Neuronal stem cell (in vitro differentiated cells): Measurements from ENCODE around the gene SLF2. TPM values are rescaled to one million over a fixed set of nuclear protein-coding genes. Genes with fewer than 3 reads are reported as not detected.

Experiments
- DNase-seq: peaks from one replicate; pipeline ENCODE4 v3.0.0-alpha.2; 2013; ENCODE audit warnings: low spot score
- H2AFZ ChIP-seq: one replicate; pipeline ENCODE4 v1.6.1; 2013; ENCODE audit warnings: mild to moderate bottlenecking, low read length, inconsistent platforms
- H2AK5ac ChIP-seq: 2 replicates; pipeline ENCODE4 v1.6.1; 2013; ENCODE audit warnings: low read depth, mild to moderate bottlenecking, inconsistent platforms, low read length, moderate library complexity, mixed read lengths
- H2BK120ac ChIP-seq: 2 replicates; pipeline ENCODE4 v1.6.1; 2013; ENCODE audit warnings: low read depth, mild to moderate bottlenecking, inconsistent platforms, low read length, moderate library complexity, mixed read lengths
- H2BK12ac ChIP-seq: one replicate; pipeline ENCODE4 v1.6.1; 2013; ENCODE audit warnings: low read length, inconsistent platforms
- H2BK15ac ChIP-seq: 2 replicates; pipeline ENCODE4 v1.6.1; 2013; ENCODE audit warnings: mild to moderate bottlenecking, low read length, inconsistent platforms, mixed read lengths
- H2BK5ac ChIP-seq: one replicate; pipeline ENCODE4 v1.6.1; 2013; ENCODE audit warnings: inconsistent platforms, mild to moderate bottlenecking, low read length, moderate library complexity
- H3K14ac ChIP-seq: one replicate; pipeline ENCODE4 v1.6.1; 2013; ENCODE audit warnings: low read length, inconsistent platforms
- H3K18ac ChIP-seq: 2 replicates; pipeline ENCODE4 v1.6.1; 2013; ENCODE audit warnings: low read length, inconsistent platforms
- H3K23ac ChIP-seq: 2 replicates; pipeline ENCODE4 v1.6.1; 2013; ENCODE audit warnings: low read depth, mild to moderate bottlenecking, mixed read lengths, low read length, inconsistent platforms; ENCODE audit not compliant: poor library complexity
- H3K27ac ChIP-seq: replicated peaks from 3 replicates; pipeline ENCODE4 v1.5.1; 2013; ENCODE audit warnings: low read length, inconsistent platforms
- H3K27me3 ChIP-seq, 3 experiments: 2 replicates each; pipeline ENCODE4 v1.6.1; 2013; ENCODE audit warnings: low read length in 3 of 3, mild to moderate bottlenecking in 2 of 3, inconsistent platforms in 1 of 3, low read depth in 1 of 3, mixed read lengths in 1 of 3, moderate library complexity in 1 of 3; ENCODE audit not compliant: control insufficient read depth in 3 of 3, insufficient read depth in 3 of 3
- H3K36me3 ChIP-seq, 2 donors: replicated peaks in 1 of 2; 2 replicates each; pipeline ENCODE4 v1.6.1; 2013; ENCODE audit warnings: low read length in 2 of 2; ENCODE audit not compliant: control insufficient read depth in 2 of 2, insufficient read depth in 2 of 2
- H3K4ac ChIP-seq: 2 replicates; pipeline ENCODE4 v1.6.1; 2013; ENCODE audit warnings: inconsistent platforms, mild to moderate bottlenecking, low read length, moderate library complexity
- H3K4me1 ChIP-seq, 2 donors: 1 replicate in 1 of 2; 2 replicates in 1 of 2; pipeline ENCODE4 v1.6.1; 2013; ENCODE audit warnings: low read length in 2 of 2, low read depth in 1 of 2; ENCODE audit not compliant: control insufficient read depth in 2 of 2, insufficient read depth in 1 of 2
- H3K4me2 ChIP-seq: one replicate; pipeline ENCODE4 v1.6.1; 2013; ENCODE audit warnings: mild to moderate bottlenecking, low read length, inconsistent platforms; ENCODE audit not compliant: insufficient read depth, poor library complexity, severe bottlenecking
- H3K4me3 ChIP-seq, 2 donors: 2 replicates each; pipeline ENCODE4 v1.5.1; 2013; ENCODE audit warnings: low read length in 2 of 2, mild to moderate bottlenecking in 2 of 2, inconsistent platforms in 1 of 2, moderate library complexity in 1 of 2
- H3K79me1 ChIP-seq: one replicate; pipeline ENCODE4 v1.6.1; 2013; ENCODE audit warnings: low read depth, mild to moderate bottlenecking, inconsistent platforms, low read length, moderate library complexity
- H3K9ac ChIP-seq: one replicate; pipeline ENCODE4 v1.6.1; 2013; ENCODE audit warnings: mild to moderate bottlenecking, low read depth, low read length, inconsistent platforms; ENCODE audit not compliant: poor library complexity
- H3K9me3 ChIP-seq, 2 donors: replicated peaks in 1 of 2; 2 replicates each; pipeline versions ENCODE3 to v1.6.1; 2013; ENCODE audit warnings: low read length in 2 of 2, mild to moderate bottlenecking in 2 of 2, inconsistent platforms in 1 of 2, low read depth in 1 of 2, mixed read lengths in 1 of 2, moderate library complexity in 1 of 2; ENCODE audit not compliant: control insufficient read depth in 2 of 2, insufficient read depth in 1 of 2
- H4K8ac ChIP-seq: one replicate; pipeline ENCODE4 v1.6.1; 2013; ENCODE audit warnings: low read depth, mild to moderate bottlenecking, inconsistent platforms, low read length, moderate library complexity
- H4K91ac ChIP-seq: one replicate; pipeline ENCODE4 v1.6.1; 2013; ENCODE audit warnings: low read length, low read depth, mild to moderate bottlenecking, inconsistent platforms; ENCODE audit not compliant: poor library complexity
- WGBS, 2 donors: extraction: QIAGEN DNeasy Blood & Tissue Kit; methylation state at CpG; one replicate each; pipeline ENCODE4 v1.1.7; 2013; ENCODE audit warnings: missing lambda C conversion rate in 2 of 2, mixed read lengths in 1 of 2; ENCODE audit not compliant: insufficient read length in 2 of 2, insufficient replicate concordance in 1 of 2; ENCODE audit errors: extremely low coverage in 2 of 2; 5-methylcytosine and 5-hydroxymethylcytosine counted together
- small RNA-seq: library from polyadenylated mRNA; stranded (forward); fragments of <200 nt; extraction: miRNeasy Mini kit (QIAGEN cat#:217004); gene quantifications from one replicate; pipeline ENCODE3, GENCODE V24; 2013; ENCODE audit not compliant: insufficient read depth

Gene SLF2

DNA sequence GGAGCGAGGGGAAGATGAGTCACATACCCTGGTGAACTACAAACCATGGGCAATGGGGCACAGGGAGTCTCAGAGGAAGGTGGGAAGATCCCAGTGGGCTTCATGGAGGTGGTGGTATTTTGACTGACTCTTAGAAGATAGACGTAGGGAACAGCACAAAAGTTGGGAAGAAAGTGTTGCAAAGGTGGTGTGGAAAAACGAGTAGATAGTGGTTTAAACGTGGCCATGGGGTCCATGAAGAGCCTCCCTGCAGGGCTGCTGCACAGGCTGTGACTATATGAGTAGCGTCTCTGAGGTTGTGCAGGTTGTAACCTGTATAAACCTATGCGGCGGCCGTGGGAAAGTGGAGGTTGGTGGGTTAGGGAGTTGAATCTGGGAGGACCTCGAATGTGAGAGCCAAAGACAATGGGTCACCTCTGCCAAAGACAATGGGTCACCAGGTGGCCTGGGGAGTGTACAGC is 100.6 kb downstream of the SLF2 start:
- Histone ChIP-seq H3K27ac (no peak overlapping the region), H3K79me1 (peaks cover 2% of the 10 kb centered on the region), H2AFZ (no peak overlapping the region), H3K4ac (no peak overlapping the region), H2BK15ac (no peak overlapping the region), H3K9ac (no peak overlapping the region), H3K14ac (no peak overlapping the region), H3K36me3 (peaks cover 0 to 2% of the 10 kb centered on the region in 2 donors), H3K4me3 (no peak overlapping the region), H3K23ac (no peak overlapping the region), H3K27me3 (peaks cover 5 to 38% (median 24%) of the 10 kb centered on the region in 3 experiments), H2BK5ac (no peak overlapping the region), H2BK120ac (no peak overlapping the region), H3K4me1 (peaks cover 9 to 20% of the 10 kb centered on the region in 2 donors), H2AK5ac (no peak overlapping the region), H4K91ac (no peak overlapping the region), H3K4me2 (no peak overlapping the region), H3K9me3 (peaks cover 0 to 2% of the 10 kb centered on the region in 2 donors), H3K18ac (peak overlapping the region; percentile 65), H2BK12ac (no peak overlapping the region), H4K8ac (no peak overlapping the region)
- no CpG with 5 or more reads among the region's 9 CpGs for WGBS, 2 donors
- no peak for DNase-seq

DNA sequence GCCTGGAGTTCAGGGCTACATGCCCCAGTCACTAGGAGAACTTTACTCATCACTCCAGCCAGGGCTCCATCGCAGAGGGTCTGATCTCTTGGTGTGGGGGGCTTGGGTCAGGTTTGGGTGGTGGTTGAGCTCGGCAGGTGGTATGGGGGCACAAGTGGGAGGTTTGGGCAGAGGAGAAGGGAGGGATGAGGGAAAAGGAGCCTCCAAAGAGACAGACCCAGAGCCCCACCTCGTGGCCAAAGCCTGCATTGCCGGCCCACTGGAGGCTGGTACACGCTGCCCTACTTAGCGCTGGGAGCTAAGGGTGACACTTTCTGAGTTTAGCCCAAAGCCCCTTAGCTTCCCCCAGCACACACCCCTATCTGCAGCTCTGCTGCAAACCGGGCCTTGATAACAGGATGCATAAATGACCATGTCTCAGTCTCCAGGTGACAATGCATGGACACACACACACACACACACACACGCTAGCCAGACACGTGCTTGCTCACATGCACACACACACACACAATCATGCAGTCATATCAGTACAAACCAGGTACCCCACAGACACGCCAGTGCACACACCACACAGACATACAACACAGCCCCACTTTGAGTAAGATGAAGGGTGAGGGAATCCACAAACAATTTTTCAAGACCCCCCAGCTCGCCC is 101.6 kb downstream of the SLF2 start:
- WGBS, 2 donors, result no CpG with 5 or more reads among the region's 11 CpGs
- Histone ChIP-seq H3K9me3 (peaks cover 0 to 2% of the 10 kb centered on the region in 2 donors), H3K4me2 (no peak overlapping the region), H2AK5ac (peak overlapping the region; percentile 19), H3K14ac (no peak overlapping the region), H3K9ac (peak overlapping the region; percentile 55), H3K4me3 (no peak overlapping the region), H3K79me1 (peaks cover 2% of the 10 kb centered on the region), H2BK120ac (no peak overlapping the region), H2BK15ac (no peak overlapping the region), H4K91ac (no peak overlapping the region), H3K23ac (peak overlapping the region; percentile 60), H3K36me3 (no peaks in the 10 kb centered on the region), H2BK12ac (peak overlapping the region; percentile 18), H2AFZ (no peak overlapping the region), H3K27ac (no peak overlapping the region), H3K27me3 (peaks cover 10 to 47% (median 33%) of the 10 kb centered on the region in 3 experiments), H3K4ac (no peak overlapping the region), H3K4me1 (peaks cover 9 to 14% of the 10 kb centered on the region in 2 donors), H2BK5ac (no peak overlapping the region), H4K8ac (no peak overlapping the region), H3K18ac (peak overlapping the region; percentile 54)
- DNase-seq, result no peak

Small RNAs within 50 kb of the gene (small RNA-seq; reads per million reads assigned to genes)
- gene MIR608, result not detected
- not detected for gene RF00019
